NB4 (cell line): ENCODE data around the gene RAD51B.

Experiments used
- MAX ChIP-seq: IDR thresholded peaks from 2 replicates; pipeline ENCODE4 v1.6.1; 2011; ENCODE audit warnings: low read depth, low read length
- MYC ChIP-seq: IDR thresholded peaks from 2 replicates; pipeline ENCODE4 v1.6.1; 2011; ENCODE audit warnings: low read depth, low read length
- POLR2A ChIP-seq: IDR thresholded peaks from 2 replicates; pipeline ENCODE4 v1.6.1; 2011; ENCODE audit warnings: mild to moderate bottlenecking; ENCODE audit not compliant: insufficient read length; ENCODE audit errors: extremely low read depth
- TF ChIP-seq, protein P1 (sequence below): IDR thresholded peaks from one replicate; pipeline ENCODE4 v1.5.1; 2012; ENCODE audit warnings: low read depth, low read length

- no peak for TF ChIP-seq MAX
- TF ChIP-seq, protein P1, sequence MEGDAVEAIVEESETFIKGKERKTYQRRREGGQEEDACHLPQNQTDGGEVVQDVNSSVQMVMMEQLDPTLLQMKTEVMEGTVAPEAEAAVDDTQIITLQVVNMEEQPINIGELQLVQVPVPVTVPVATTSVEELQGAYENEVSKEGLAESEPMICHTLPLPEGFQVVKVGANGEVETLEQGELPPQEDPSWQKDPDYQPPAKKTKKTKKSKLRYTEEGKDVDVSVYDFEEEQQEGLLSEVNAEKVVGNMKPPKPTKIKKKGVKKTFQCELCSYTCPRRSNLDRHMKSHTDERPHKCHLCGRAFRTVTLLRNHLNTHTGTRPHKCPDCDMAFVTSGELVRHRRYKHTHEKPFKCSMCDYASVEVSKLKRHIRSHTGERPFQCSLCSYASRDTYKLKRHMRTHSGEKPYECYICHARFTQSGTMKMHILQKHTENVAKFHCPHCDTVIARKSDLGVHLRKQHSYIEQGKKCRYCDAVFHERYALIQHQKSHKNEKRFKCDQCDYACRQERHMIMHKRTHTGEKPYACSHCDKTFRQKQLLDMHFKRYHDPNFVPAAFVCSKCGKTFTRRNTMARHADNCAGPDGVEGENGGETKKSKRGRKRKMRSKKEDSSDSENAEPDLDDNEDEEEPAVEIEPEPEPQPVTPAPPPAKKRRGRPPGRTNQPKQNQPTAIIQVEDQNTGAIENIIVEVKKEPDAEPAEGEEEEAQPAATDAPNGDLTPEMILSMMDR, result no peak
- TF ChIP-seq MYC, result no peak
- no peak for TF ChIP-seq POLR2A
Measured at GRCh38 chr14:68702578-68702977, 883.0 kb downstream of the RAD51B start.
